H9 (cell line): ENCODE results near the gene GRK4. TPM values are rescaled to one million over a fixed set of nuclear protein-coding genes. Genes with fewer than 3 reads are reported as not detected.

Experiments
- DNase-seq: peaks from one replicate; pipeline ENCODE4 v3.0.0-alpha.2; 2017
- H2AFZ ChIP-seq: one replicate; pipeline ENCODE4 v1.6.1; 2013; ENCODE audit warnings: mild to moderate bottlenecking, low read length, control low read depth, moderate library complexity
- H2AK5ac ChIP-seq: 2 replicates; pipeline ENCODE4 v1.6.1; 2013; ENCODE audit warnings: low read length, control low read depth, mixed read lengths; ENCODE audit not compliant: insufficient read length
- H2BK120ac ChIP-seq: one replicate; pipeline ENCODE4 v1.6.1; 2013; ENCODE audit warnings: low read depth, mild to moderate bottlenecking, low read length, control low read depth, inconsistent platforms; ENCODE audit not compliant: poor library complexity, severe bottlenecking
- H2BK12ac ChIP-seq: 2 replicates; pipeline ENCODE4 v1.6.1; 2013; ENCODE audit warnings: low read length, control low read depth, mixed read lengths, low read depth; ENCODE audit not compliant: insufficient read length
- H2BK15ac ChIP-seq: 2 replicates; pipeline ENCODE4 v1.6.1; 2013; ENCODE audit warnings: low read depth, low read length, control low read depth
- H2BK20ac ChIP-seq: one replicate; pipeline ENCODE4 v1.6.1; 2013; ENCODE audit warnings: low read depth, mild to moderate bottlenecking, low read length, control low read depth, inconsistent platforms; ENCODE audit not compliant: poor library complexity, severe bottlenecking
- H2BK5ac ChIP-seq: 2 replicates; pipeline ENCODE4 v1.6.1; 2013; ENCODE audit warnings: low read length, control low read depth, mixed read lengths; ENCODE audit not compliant: insufficient read length
- H3K14ac ChIP-seq: 2 replicates; pipeline ENCODE4 v1.6.1; 2013; ENCODE audit warnings: low read length, control low read depth; ENCODE audit not compliant: insufficient read depth
- H3K18ac ChIP-seq: 2 replicates; pipeline ENCODE4 v1.6.1; 2013; ENCODE audit warnings: low read depth, mild to moderate bottlenecking, mixed read lengths, low read length, control low read depth; ENCODE audit not compliant: insufficient read length
- H3K23ac ChIP-seq: 2 replicates; pipeline ENCODE4 v1.6.1; 2013; ENCODE audit warnings: low read length, control low read depth, mixed read lengths, low read depth; ENCODE audit not compliant: insufficient read length
- H3K23me2 ChIP-seq: 2 replicates; pipeline ENCODE4 v1.6.1; 2013; ENCODE audit warnings: low read depth, mild to moderate bottlenecking, mixed read lengths, low read length, control low read depth; ENCODE audit not compliant: insufficient read length, poor library complexity, severe bottlenecking
- H3K27ac ChIP-seq: 2 replicates; pipeline ENCODE4 v1.5.1; 2013; ENCODE audit warnings: low read length, control low read depth, mixed read lengths, low read depth; ENCODE audit not compliant: insufficient read length
- H3K27me3 ChIP-seq: 2 replicates; pipeline ENCODE4 v1.6.1; 2013; ENCODE audit warnings: low read length, control low read depth, inconsistent platforms; ENCODE audit not compliant: insufficient read depth
- H3K4ac ChIP-seq: 2 replicates; pipeline ENCODE4 v1.6.1; 2013; ENCODE audit warnings: low read depth, mild to moderate bottlenecking, control low read depth, inconsistent platforms, low read length, moderate library complexity
- H3K4me1 ChIP-seq: 2 replicates; pipeline ENCODE4 v1.6.1; 2013; ENCODE audit warnings: low read length, control low read depth, inconsistent platforms; ENCODE audit not compliant: insufficient read depth
- H3K4me2 ChIP-seq: 2 replicates; pipeline ENCODE4 v1.6.1; 2013; ENCODE audit warnings: low read length, control low read depth, mixed read lengths; ENCODE audit not compliant: insufficient read length, insufficient read depth
- H3K56ac ChIP-seq: 2 replicates; pipeline ENCODE4 v1.6.1; 2013; ENCODE audit warnings: low read depth, mild to moderate bottlenecking, mixed read lengths, low read length, control low read depth; ENCODE audit not compliant: insufficient read length
- H3K79me1 ChIP-seq: 2 replicates; pipeline ENCODE4 v1.6.1; 2013; ENCODE audit warnings: low read depth, mild to moderate bottlenecking, moderate library complexity, low read length, control low read depth, inconsistent platforms; ENCODE audit not compliant: insufficient read depth, poor library complexity, severe bottlenecking
- H3K79me2 ChIP-seq: 2 replicates; pipeline ENCODE4 v1.6.1; 2013; ENCODE audit warnings: low read length, control low read depth, inconsistent platforms; ENCODE audit not compliant: insufficient read depth
- H3K9ac ChIP-seq: 2 replicates; pipeline ENCODE4 v1.6.1; 2013; ENCODE audit warnings: low read length, control low read depth, mixed read lengths; ENCODE audit not compliant: insufficient read length; ENCODE audit errors: extremely low read depth
- H3K9me3 ChIP-seq: one replicate; pipeline ENCODE4 v1.6.1; 2013; ENCODE audit warnings: low read depth, low read length, inconsistent platforms; ENCODE audit not compliant: control insufficient read depth
- H3T11ph ChIP-seq: one replicate; pipeline ENCODE4 v1.6.1; 2013; ENCODE audit warnings: mild to moderate bottlenecking, low read length, control low read depth, inconsistent platforms
- H4K20me1 ChIP-seq: one replicate; pipeline ENCODE4 v1.6.1; 2013; ENCODE audit not compliant: control insufficient read depth, insufficient read length, insufficient read depth
- H4K5ac ChIP-seq: 2 replicates; pipeline ENCODE4 v1.6.1; 2013; ENCODE audit warnings: low read depth, mild to moderate bottlenecking, mixed read lengths, low read length, control low read depth; ENCODE audit not compliant: insufficient read length
- H4K8ac ChIP-seq: replicated peaks from 2 replicates; pipeline ENCODE4 v1.6.1; 2013; ENCODE audit warnings: low read length, control low read depth, mixed read lengths, low read depth; ENCODE audit not compliant: insufficient read length
- H4K91ac ChIP-seq: 2 replicates; pipeline ENCODE4 v1.6.1; 2013; ENCODE audit warnings: low read depth, mild to moderate bottlenecking, moderate library complexity, mixed read lengths, low read length, control low read depth; ENCODE audit not compliant: insufficient read length
- H3K27ac Mint-ChIP-seq, 3 experiments: 2 replicates in 2 of 3; 3 replicates in 1 of 3; pipeline ENCODE4 v1.8.0; 2020 to 2021; ENCODE audit warnings: mixed read lengths in 3 of 3, mild to moderate bottlenecking in 1 of 3, moderate library complexity in 1 of 3
- H3K27me3 Mint-ChIP-seq: 2 replicates; pipeline ENCODE4 v1.8.0; 2021; ENCODE audit warnings: low read depth, mild to moderate bottlenecking, moderate library complexity, mixed read lengths
- H3K36me3 Mint-ChIP-seq, 3 experiments: 2 replicates in 2 of 3; 3 replicates in 1 of 3; pipeline ENCODE4 v1.8.0; 2020 to 2021; ENCODE audit warnings: low read depth in 3 of 3, mixed read lengths in 3 of 3; ENCODE audit not compliant: insufficient read depth in 1 of 3
- H3K4me1 Mint-ChIP-seq, 2 experiments: 2 replicates each; pipeline ENCODE4 v1.8.0; 2020; ENCODE audit warnings: mixed read lengths in 2 of 2
- H3K4me3 Mint-ChIP-seq, 2 experiments: 2 replicates in 1 of 2; 3 replicates in 1 of 2; pipeline ENCODE4 v1.8.0; 2020 to 2021; ENCODE audit warnings: mild to moderate bottlenecking in 2 of 2, mixed read lengths in 2 of 2, moderate library complexity in 1 of 2
- H3K9me3 Mint-ChIP-seq, 2 experiments: 2 replicates in 1 of 2; 3 replicates in 1 of 2; pipeline ENCODE4 v1.8.0; 2020; ENCODE audit warnings: mild to moderate bottlenecking in 2 of 2, mixed read lengths in 2 of 2, moderate library complexity in 1 of 2
- WGBS: extraction: QIAGEN DNeasy Blood & Tissue Kit; methylation state at CpG from one replicate; pipeline ENCODE4 v1.1.7; 2013; ENCODE audit warnings: missing lambda C conversion rate, low lambda C conversion rate, mixed read lengths; ENCODE audit not compliant: insufficient read length; ENCODE audit errors: extremely low coverage; 5-methylcytosine and 5-hydroxymethylcytosine counted together
- total RNA-seq: library from RNA; stranded (reverse); gene quantifications from 2 replicates; pipeline ENCODE4 v1.2.1, GENCODE V29; 2021
- TF ChIP-seq, protein P1 (sequence below): fragments of 200-600 bp; sonication (generic); conservative IDR thresholded peaks from 3 replicates; pipeline ENCODE4 v1.8.0; 2021; ENCODE audit warnings: antibody characterized with exemption, mild to moderate bottlenecking

The GRK4 gene
- total RNA-seq, 1 experiment from 2014 or later: 4.8 TPM

DNA sequence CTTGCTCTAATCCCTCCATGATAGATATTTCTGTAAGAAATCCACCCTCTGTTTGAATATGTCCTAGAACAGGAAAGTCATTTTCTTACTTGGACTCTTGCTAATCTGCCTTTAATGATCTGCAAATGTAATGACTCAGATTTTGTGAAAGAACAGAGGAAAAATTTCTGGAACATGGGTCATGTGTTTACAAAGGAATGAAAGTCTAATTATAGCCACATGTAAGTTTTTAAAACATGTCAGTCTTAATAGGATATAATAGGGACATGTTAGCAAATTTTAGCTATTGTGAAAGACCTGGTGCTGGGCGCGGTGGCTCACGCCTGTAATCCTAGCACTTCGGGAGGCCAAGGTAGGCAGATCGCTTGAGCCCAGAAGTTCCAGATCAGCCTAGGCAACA, 47.6 kb downstream of the GRK4 start:
- TF ChIP-seq, protein P1, sequence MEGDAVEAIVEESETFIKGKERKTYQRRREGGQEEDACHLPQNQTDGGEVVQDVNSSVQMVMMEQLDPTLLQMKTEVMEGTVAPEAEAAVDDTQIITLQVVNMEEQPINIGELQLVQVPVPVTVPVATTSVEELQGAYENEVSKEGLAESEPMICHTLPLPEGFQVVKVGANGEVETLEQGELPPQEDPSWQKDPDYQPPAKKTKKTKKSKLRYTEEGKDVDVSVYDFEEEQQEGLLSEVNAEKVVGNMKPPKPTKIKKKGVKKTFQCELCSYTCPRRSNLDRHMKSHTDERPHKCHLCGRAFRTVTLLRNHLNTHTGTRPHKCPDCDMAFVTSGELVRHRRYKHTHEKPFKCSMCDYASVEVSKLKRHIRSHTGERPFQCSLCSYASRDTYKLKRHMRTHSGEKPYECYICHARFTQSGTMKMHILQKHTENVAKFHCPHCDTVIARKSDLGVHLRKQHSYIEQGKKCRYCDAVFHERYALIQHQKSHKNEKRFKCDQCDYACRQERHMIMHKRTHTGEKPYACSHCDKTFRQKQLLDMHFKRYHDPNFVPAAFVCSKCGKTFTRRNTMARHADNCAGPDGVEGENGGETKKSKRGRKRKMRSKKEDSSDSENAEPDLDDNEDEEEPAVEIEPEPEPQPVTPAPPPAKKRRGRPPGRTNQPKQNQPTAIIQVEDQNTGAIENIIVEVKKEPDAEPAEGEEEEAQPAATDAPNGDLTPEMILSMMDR: no peak
- Histone ChIP-seq H2BK120ac (no peak overlapping the region), H3K23me2 (no peaks in the 10 kb centered on the region), H2BK12ac (no peak overlapping the region), H3K56ac (no peak overlapping the region), H4K8ac (no peak overlapping the region), H3K4me1 (no peaks in the 10 kb centered on the region), H3K79me1 (no peaks in the 10 kb centered on the region), H4K5ac (no peak overlapping the region), H3K4ac (no peak overlapping the region), H4K91ac (no peak overlapping the region), H2BK15ac (no peak overlapping the region), H3K27ac (no peak overlapping the region), H3K23ac (no peak overlapping the region), H2BK5ac (no peak overlapping the region), H3K4me2 (no peak overlapping the region), H3K27me3 (no peaks in the 10 kb centered on the region), H3K9me3 (no peaks in the 10 kb centered on the region), H2AK5ac (no peak overlapping the region), H3K18ac (no peak overlapping the region), H3K79me2 (no peaks in the 10 kb centered on the region), H2AFZ (no peak overlapping the region), H3T11ph (no peak overlapping the region), H4K20me1 (no peaks in the 10 kb centered on the region), H3K14ac (no peak overlapping the region), H3K9ac (no peak overlapping the region), H2BK20ac (no peak overlapping the region)
- H3K36me3 Mint-ChIP-seq: no peaks in the 10 kb centered on the region
- no peaks in the 10 kb centered on the region for H3K9me3 Mint-ChIP-seq
- no peaks in the 10 kb centered on the region for H3K27me3 Mint-ChIP-seq
- H3K27ac Mint-ChIP-seq: no peak overlapping the region
- 0 out of 4 replicates have a peak, but pooled peaks cover 0 to 2% of the 10 kb centered on the region in 2 experiments for H3K4me1 Mint-ChIP-seq
- no peak for DNase-seq
- WGBS: no CpG with 5 or more reads among the region's 5 CpGs
- H3K4me3 Mint-ChIP-seq: no peak overlapping the region
